ENCODE results near the gene AMER1.

The AMER1 gene

GRCh38 chrX:64202808-64203325 is 2.6 kb downstream of the AMER1 start:
- TF ChIP-seq CTCF (IDR thresholded peaks at IDR 0.05) = no peak
- peaks cover 3% of the 10 kb centered on the region for H3K4me1 ChIP-seq
- no peak overlapping the region for H3K27ac ChIP-seq

GRCh38 chrX:64198036-64198435 is 7.5 kb downstream of the AMER1 start:
- no peak overlapping the region for H3K4me3 ChIP-seq (ENCODE audit: low read depth, low read length)
- no peak overlapping the region for H3K27ac ChIP-seq
- no peak overlapping the region for H2AFZ ChIP-seq
- no peak overlapping the region for H3K9ac ChIP-seq
- H3K4me2 ChIP-seq (ENCODE audit: low read length) = no peak overlapping the region
- TF ChIP-seq CTCF (IDR thresholded peaks at IDR 0.05) = no peak
- H3K79me2 ChIP-seq = no peaks in the 10 kb centered on the region
- no peaks in the 10 kb centered on the region for H3K4me1 ChIP-seq
- H3K9me3 ChIP-seq (ENCODE audit: control insufficient read depth, low read length) = no peaks in the 10 kb centered on the region
- no peaks in the 10 kb centered on the region for H3K27me3 ChIP-seq (ENCODE audit: control insufficient read depth, insufficient read depth, low read length)
- no peaks in the 10 kb centered on the region for H3K36me3 ChIP-seq (ENCODE audit: control insufficient read depth, insufficient read depth, low read length)

More at GRCh38 chrX:64202808-64203325, 2.6 kb downstream of the AMER1 start:
- H3K9me3 ChIP-seq (ENCODE audit: control insufficient read depth, low read length) = no peaks in the 10 kb centered on the region
- H3K27me3 ChIP-seq (ENCODE audit: control insufficient read depth, insufficient read depth, low read length) = no peaks in the 10 kb centered on the region
- H3K4me2 ChIP-seq (ENCODE audit: low read length) = no peak overlapping the region
- no peak overlapping the region for H3K4me3 ChIP-seq (ENCODE audit: low read depth, low read length)
- no peaks in the 10 kb centered on the region for H3K79me2 ChIP-seq
- H3K9ac ChIP-seq = no peak overlapping the region
- no peaks in the 10 kb centered on the region for H3K36me3 ChIP-seq (ENCODE audit: control insufficient read depth, insufficient read depth, low read length)
- no peak overlapping the region for H2AFZ ChIP-seq

GRCh38 chrX:64196606-64197005 is 8.9 kb downstream of the AMER1 start:
- no peaks in the 10 kb centered on the region for H3K9me3 ChIP-seq (ENCODE audit: control insufficient read depth, low read length)
- H3K4me2 ChIP-seq (ENCODE audit: low read length) = no peak overlapping the region
- TF ChIP-seq CTCF (IDR thresholded peaks at IDR 0.05) = no peak
- H3K36me3 ChIP-seq (ENCODE audit: control insufficient read depth, insufficient read depth, low read length) = no peaks in the 10 kb centered on the region
- no peaks in the 10 kb centered on the region for H3K27me3 ChIP-seq (ENCODE audit: control insufficient read depth, insufficient read depth, low read length)
- H3K9ac ChIP-seq = no peak overlapping the region
- H3K4me1 ChIP-seq = no peaks in the 10 kb centered on the region
- no peak overlapping the region for H2AFZ ChIP-seq
- H3K27ac ChIP-seq = no peak overlapping the region
- no peaks in the 10 kb centered on the region for H3K79me2 ChIP-seq
- H3K4me3 ChIP-seq (ENCODE audit: low read depth, low read length) = no peak overlapping the region

- no peaks in the 10 kb centered on the region for H3K9me3 ChIP-seq (ENCODE audit: control insufficient read depth, low read length)
- no peak overlapping the region for H2AFZ ChIP-seq
- no peak overlapping the region for H3K9ac ChIP-seq
- TF ChIP-seq CTCF (IDR thresholded peaks at IDR 0.05) = no peak
- no peaks in the 10 kb centered on the region for H3K4me1 ChIP-seq
- no peaks in the 10 kb centered on the region for H3K27me3 ChIP-seq (ENCODE audit: control insufficient read depth, insufficient read depth, low read length)
- no peak overlapping the region for H3K27ac ChIP-seq
- no peaks in the 10 kb centered on the region for H3K79me2 ChIP-seq
- H3K4me3 ChIP-seq (ENCODE audit: low read depth, low read length) = no peak overlapping the region
- no peaks in the 10 kb centered on the region for H3K36me3 ChIP-seq (ENCODE audit: control insufficient read depth, insufficient read depth, low read length)
- no peak overlapping the region for H3K4me2 ChIP-seq (ENCODE audit: low read length)
Observed at GRCh38 chrX:64195862-64196261, 9.6 kb downstream of the AMER1 start.

- H3K27me3 ChIP-seq (ENCODE audit: control insufficient read depth, insufficient read depth, low read length) = no peaks in the 10 kb centered on the region
- H3K79me2 ChIP-seq = no peaks in the 10 kb centered on the region
- H3K4me3 ChIP-seq (ENCODE audit: low read depth, low read length) = no peak overlapping the region
- H3K4me1 ChIP-seq = no peaks in the 10 kb centered on the region
- H2AFZ ChIP-seq = no peak overlapping the region
- TF ChIP-seq CTCF (IDR thresholded peaks at IDR 0.05) = no peak
- no peaks in the 10 kb centered on the region for H3K9me3 ChIP-seq (ENCODE audit: control insufficient read depth, low read length)
- H3K9ac ChIP-seq = no peak overlapping the region
- H3K36me3 ChIP-seq (ENCODE audit: control insufficient read depth, insufficient read depth, low read length) = no peaks in the 10 kb centered on the region
- H3K4me2 ChIP-seq (ENCODE audit: low read length) = no peak overlapping the region
- H3K27ac ChIP-seq = no peak overlapping the region
Observed at GRCh38 chrX:64192673-64193072, 12.8 kb downstream of the AMER1 start.
